22Rv1 (cell line): Measurements from ENCODE around the gene IGF2BP2.
"Not testable (repeated sequence)": the region's sequence is repeated elsewhere in the genome, so short reads cannot be mapped to it uniquely, and the experiment has no call there.

Experiments used
- H3K27ac ChIP-seq: fragments of 450-650 bp; 2 replicates; pipeline ENCODE4 v1.5.1; 2017
- ZFX ChIP-seq: fragments of 450-650 bp; IDR thresholded peaks from 2 replicates; pipeline ENCODE4 v1.6.1; 2017; ENCODE audit warnings: antibody characterized with exemption, borderline replicate concordance
- TF ChIP-seq, protein P1 (sequence below): fragments of 450-650 bp; IDR thresholded peaks from 2 replicates; pipeline ENCODE4 v1.5.1; 2017; ENCODE audit warnings: mild to moderate bottlenecking

Gene IGF2BP2

DNA sequence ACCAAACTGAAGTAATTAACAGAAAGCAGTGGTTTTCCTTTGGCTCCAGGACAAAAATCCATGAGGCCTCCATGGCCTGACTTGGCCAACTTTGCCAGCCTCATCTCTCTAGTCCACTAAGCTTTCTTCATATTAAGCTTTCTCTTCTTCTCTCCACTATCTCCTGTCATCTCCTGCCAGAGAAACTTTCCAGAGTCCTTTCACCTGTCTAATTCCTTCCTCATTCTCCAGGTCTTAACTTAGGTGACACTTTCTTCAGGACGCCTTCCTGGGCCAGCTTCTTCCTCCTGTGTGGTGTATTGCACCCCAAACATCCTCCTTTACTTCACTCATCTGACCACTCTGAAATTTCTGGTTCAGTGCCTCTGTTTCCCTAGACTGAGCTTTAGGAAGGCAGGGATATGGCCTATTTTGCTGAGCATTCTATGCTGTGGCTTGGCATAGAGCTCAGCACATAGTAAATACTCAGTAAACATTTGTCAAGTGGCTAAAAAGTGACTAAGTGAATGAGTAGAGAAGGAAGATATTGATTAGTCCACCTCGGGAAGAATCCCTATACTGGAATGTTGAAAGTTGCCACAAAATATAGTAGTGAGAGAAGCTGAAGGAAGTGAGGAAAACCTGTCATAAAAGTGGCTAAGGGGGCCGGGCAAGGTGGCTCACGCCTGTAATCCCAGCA lies 34.6 kb upstream of the IGF2BP2 start:
- no peak overlapping the region for H3K27ac ChIP-seq
- no peak for TF ChIP-seq ZFX
- TF ChIP-seq, protein P1, sequence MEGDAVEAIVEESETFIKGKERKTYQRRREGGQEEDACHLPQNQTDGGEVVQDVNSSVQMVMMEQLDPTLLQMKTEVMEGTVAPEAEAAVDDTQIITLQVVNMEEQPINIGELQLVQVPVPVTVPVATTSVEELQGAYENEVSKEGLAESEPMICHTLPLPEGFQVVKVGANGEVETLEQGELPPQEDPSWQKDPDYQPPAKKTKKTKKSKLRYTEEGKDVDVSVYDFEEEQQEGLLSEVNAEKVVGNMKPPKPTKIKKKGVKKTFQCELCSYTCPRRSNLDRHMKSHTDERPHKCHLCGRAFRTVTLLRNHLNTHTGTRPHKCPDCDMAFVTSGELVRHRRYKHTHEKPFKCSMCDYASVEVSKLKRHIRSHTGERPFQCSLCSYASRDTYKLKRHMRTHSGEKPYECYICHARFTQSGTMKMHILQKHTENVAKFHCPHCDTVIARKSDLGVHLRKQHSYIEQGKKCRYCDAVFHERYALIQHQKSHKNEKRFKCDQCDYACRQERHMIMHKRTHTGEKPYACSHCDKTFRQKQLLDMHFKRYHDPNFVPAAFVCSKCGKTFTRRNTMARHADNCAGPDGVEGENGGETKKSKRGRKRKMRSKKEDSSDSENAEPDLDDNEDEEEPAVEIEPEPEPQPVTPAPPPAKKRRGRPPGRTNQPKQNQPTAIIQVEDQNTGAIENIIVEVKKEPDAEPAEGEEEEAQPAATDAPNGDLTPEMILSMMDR, result no peak

- TF ChIP-seq, protein P1, result no peak
- no peak for TF ChIP-seq ZFX
- no peak overlapping the region for H3K27ac ChIP-seq
Measured at GRCh38 chr3:185858502-185859225, 33.8 kb upstream of the IGF2BP2 start.

DNA sequence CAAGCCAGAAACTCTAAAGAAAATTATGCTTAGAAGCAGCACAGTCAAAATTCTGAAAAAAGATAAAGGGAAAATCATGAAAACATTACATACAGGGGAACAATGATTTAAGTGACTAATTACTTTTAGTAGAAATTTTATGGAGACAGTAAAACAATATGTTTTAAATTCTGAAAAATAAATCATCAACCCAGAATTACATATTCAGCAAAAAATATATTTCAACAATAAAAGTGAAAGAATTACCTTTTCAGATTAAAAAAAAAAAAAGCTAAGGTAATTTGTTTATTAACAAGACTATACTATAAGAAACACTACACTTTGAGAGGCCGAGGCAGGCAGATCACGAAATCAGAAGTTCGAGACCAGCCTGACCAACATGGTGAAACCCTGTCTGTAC lies 32.4 kb upstream of the IGF2BP2 start:
- H3K27ac ChIP-seq, result no peak overlapping the region
- TF ChIP-seq, protein P1, result no peak
- no peak for TF ChIP-seq ZFX

GRCh38 chr3:185856652-185857051 lies 31.8 kb upstream of the IGF2BP2 start:
- TF ChIP-seq, protein P1, result no peak
- no peak for TF ChIP-seq ZFX

GRCh38 chr3:185853771-185854170 lies 28.9 kb upstream of the IGF2BP2 start:
- not testable (repeated sequence) for H3K27ac ChIP-seq

More at GRCh38 chr3:185856652-185857051, 31.8 kb upstream of the IGF2BP2 start:
- no peak overlapping the region for H3K27ac ChIP-seq

DNA sequence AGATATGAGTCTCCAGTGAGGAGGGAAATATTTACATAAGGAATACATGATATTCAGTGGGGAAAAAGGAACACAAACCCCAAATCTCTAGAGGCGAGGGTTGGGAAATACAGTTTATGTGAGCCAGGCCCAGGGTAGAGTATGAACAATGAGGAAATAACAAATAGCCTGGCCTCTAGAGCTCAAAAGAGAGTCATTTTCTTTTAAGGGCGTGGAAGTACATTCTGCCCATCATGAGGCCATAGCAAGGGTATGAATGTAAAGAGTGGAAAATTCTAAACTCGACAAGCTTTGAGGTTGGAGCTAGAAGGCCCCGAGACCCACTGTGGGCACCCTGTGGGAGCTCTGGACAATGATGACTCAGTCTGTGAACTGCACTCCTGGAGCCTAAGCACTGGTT lies 27.8 kb upstream of the IGF2BP2 start:
- H3K27ac ChIP-seq, result no peak overlapping the region
- TF ChIP-seq, protein P1, result no peak
- TF ChIP-seq ZFX, result no peak

DNA sequence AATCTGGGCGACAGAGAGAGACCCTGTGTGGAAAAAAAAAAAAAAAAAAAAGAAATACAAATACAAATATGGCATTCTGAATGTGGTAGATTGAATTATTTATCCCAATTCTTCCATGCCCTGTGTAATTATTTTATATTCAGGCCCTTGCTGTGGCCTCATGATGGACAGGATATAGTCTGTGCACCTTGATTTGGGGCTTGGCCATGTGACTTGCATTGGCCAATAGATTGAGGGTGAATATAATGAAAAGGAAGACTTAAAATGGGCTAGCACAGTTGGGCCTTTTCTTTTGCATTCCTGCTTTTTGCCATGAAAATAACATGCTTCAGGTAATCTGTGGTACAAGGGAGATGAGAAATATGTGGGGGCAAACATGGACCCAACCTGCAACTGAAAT lies 27.1 kb upstream of the IGF2BP2 start:
- TF ChIP-seq ZFX, result no peak
- TF ChIP-seq, protein P1, result no peak
- no peak overlapping the region for H3K27ac ChIP-seq
